WTC11 (cell line): Measurements from ENCODE around the gene KCNB1. TPM values are rescaled to one million over a fixed set of nuclear protein-coding genes. Genes with fewer than 3 reads are reported as not detected.
A peak's percentile ranks its signal among the peaks of the same experiment; 100 is the strongest.

Experiments
- ATAC-seq: fragments of 200-7000 bp; cut with Tn5 transposase; 2 replicates; pipeline ENCODE4 v1.10.0; 2021; ENCODE audit warnings: mild to moderate bottlenecking, moderate library complexity
- CTCF ChIA-PET: fragments of 300-600 bp; sonication (Branson Sonifier 250); formaldehyde crosslinking; loops from one replicate; lab custom pipeline; 2021; ENCODE audit warnings: antibody characterized with exemption; lab: Charles Lee
- POLR2A ChIA-PET: fragments of 350-600 bp; sonication (Branson Sonifier 250); formaldehyde crosslinking; loops from one replicate; lab custom pipeline; 2021; ENCODE audit warnings: antibody characterized with exemption; lab: Charles Lee
- DNase-seq: peaks from one replicate; pipeline ENCODE4 v3.0.0; 2021; ENCODE audit warnings: low spot score
- H3K27ac Mint-ChIP-seq: 2 replicates; pipeline ENCODE4 v1.8.0; 2021; ENCODE audit warnings: mixed read lengths
- H3K27me3 Mint-ChIP-seq: 2 replicates; pipeline ENCODE4 v1.8.0; 2021; ENCODE audit warnings: low read depth, mild to moderate bottlenecking, moderate library complexity, mixed read lengths
- H3K36me3 Mint-ChIP-seq: 2 replicates; pipeline ENCODE4 v1.8.0; 2021; ENCODE audit warnings: mixed read lengths
- H3K4me1 Mint-ChIP-seq: 2 replicates; pipeline ENCODE4 v1.8.0; 2022; ENCODE audit warnings: mixed read lengths
- H3K4me3 Mint-ChIP-seq: 2 replicates; pipeline ENCODE4 v1.8.0; 2021; ENCODE audit warnings: mild to moderate bottlenecking, moderate library complexity, mixed read lengths
- H3K9me3 Mint-ChIP-seq: 2 replicates; pipeline ENCODE4 v1.8.0; 2021; ENCODE audit warnings: mixed read lengths
- AR ChIP-seq: fragments of 250-450 bp; sonication (Bioruptor Pico); IDR thresholded peaks from 2 replicates; pipeline ENCODE4 v1.9.0; 2021; ENCODE audit warnings: mild to moderate bottlenecking
- CDX4 ChIP-seq: fragments of 250-450 bp; sonication (Bioruptor Pico); IDR thresholded peaks from 2 replicates; pipeline ENCODE4 v1.9.0; 2021; ENCODE audit warnings: moderate library complexity, mild to moderate bottlenecking, inconsistent platforms, borderline replicate concordance
- CTCF ChIP-seq: fragments of 200-600 bp; IDR thresholded peaks from 2 replicates; pipeline ENCODE4 v1.8.0; 2022; ENCODE audit warnings: antibody characterized with exemption
- EMX1 ChIP-seq: fragments of 250-450 bp; sonication (Bioruptor Pico); IDR thresholded peaks from 2 replicates; pipeline ENCODE4 v1.8.0; 2021; ENCODE audit warnings: mild to moderate bottlenecking
- ERG ChIP-seq: fragments of 250-450 bp; sonication (Bioruptor Pico); IDR thresholded peaks from 2 replicates; pipeline ENCODE4 v1.8.0; 2021; ENCODE audit warnings: mild to moderate bottlenecking
- GTF2I ChIP-seq: fragments of 250-450 bp; sonication (Bioruptor Pico); conservative IDR thresholded peaks from 2 replicates; pipeline ENCODE4 v1.4.0; 2021; ENCODE audit warnings: mild to moderate bottlenecking
- MLX ChIP-seq: sonication (generic); formaldehyde crosslinking; IDR thresholded peaks from 2 replicates; pipeline ENCODE4 v1.8.1; 2023; ENCODE audit warnings: mild to moderate bottlenecking, missing genetic modification reagents, moderate library complexity
- NFATC4 ChIP-seq: fragments of 250-450 bp; sonication (Bioruptor Pico); IDR thresholded peaks from 2 replicates; pipeline ENCODE4 v1.9.0; 2021; ENCODE audit warnings: mild to moderate bottlenecking
- NFYB ChIP-seq: sonication (generic); formaldehyde crosslinking; conservative IDR thresholded peaks from 2 replicates; pipeline ENCODE4 v1.8.0; 2022; ENCODE audit warnings: low read depth, missing genetic modification reagents
- NR1H2 ChIP-seq: sonication (generic); formaldehyde crosslinking; IDR thresholded peaks from 2 replicates; pipeline ENCODE4 v1.9.0; 2021; ENCODE audit warnings: mild to moderate bottlenecking, moderate library complexity, missing genetic modification reagents
- OVOL2 ChIP-seq: fragments of 250-450 bp; sonication (Bioruptor Pico); IDR thresholded peaks from 2 replicates; pipeline ENCODE4 v1.9.0; 2021; ENCODE audit warnings: mild to moderate bottlenecking, borderline replicate concordance
- SOX15 ChIP-seq: fragments of 250-450 bp; sonication (Bioruptor Pico); IDR thresholded peaks from 2 replicates; pipeline ENCODE4 v1.9.0; 2021; ENCODE audit warnings: mild to moderate bottlenecking
- USF1 ChIP-seq: sonication (generic); formaldehyde crosslinking; IDR thresholded peaks from 2 replicates; pipeline ENCODE4 v1.8.0; 2022; ENCODE audit warnings: mild to moderate bottlenecking, missing genetic modification reagents
- USF2 ChIP-seq: sonication (generic); formaldehyde crosslinking; IDR thresholded peaks from 2 replicates; pipeline ENCODE4 v1.8.1; 2023; ENCODE audit warnings: mild to moderate bottlenecking, missing genetic modification reagents, moderate library complexity
- ZBTB43 ChIP-seq: sonication (generic); formaldehyde crosslinking; IDR thresholded peaks from 2 replicates; pipeline ENCODE4 v1.8.1; 2023; ENCODE audit warnings: mild to moderate bottlenecking, missing genetic modification reagents
- ZNF317 ChIP-seq: sonication (generic); formaldehyde crosslinking; IDR thresholded peaks from 2 replicates; pipeline ENCODE4 v1.8.1; 2023; ENCODE audit warnings: low read depth, mild to moderate bottlenecking, moderate library complexity, missing genetic modification reagents, borderline replicate concordance
- ZNF425 ChIP-seq: fragments of 250-450 bp; sonication (Bioruptor Pico); conservative IDR thresholded peaks from 2 replicates; pipeline ENCODE4 v1.9.0; 2021; ENCODE audit warnings: mild to moderate bottlenecking
- total RNA-seq: library from RNA; stranded (reverse); gene quantifications from 3 replicates; pipeline ENCODE4 v1.2.3, GENCODE V29; 2021

The KCNB1 gene
- total RNA-seq, 1 experiment from 2014 or later, result 1.1 TPM

GRCh38 chr20:49501917-49502316, 19.4 kb upstream of the KCNB1 start:
- TF ChIP-seq ZNF425 (no peak), USF1 (peak; percentile 79), ZNF317 (no peak), GTF2I (CRISPR knock-in tag) (peak; percentile 96), NR1H2 (CRISPR knock-in tag) (no peak), CTCF (no peak), USF2 (CRISPR knock-in tag) (peak; percentile 89), EMX1 (CRISPR knock-in tag) (peak; percentile 58; the same call in 1 of the 2 replicates), NFATC4 (no peak), OVOL2 (CRISPR knock-in tag) (no peak), SOX15 (CRISPR knock-in tag) (no peak), CDX4 (no peak), NFYB (CRISPR knock-in tag) (peak; percentile 53), ERG (CRISPR knock-in tag) (no peak), MLX (no peak)
- TF ChIP-seq, all 79 proteins: peak for 5
- POLR2A ChIA-PET, result interaction anchor here (0.7 kb wide), 1 partner anchor 19 kb away, joined by 9 read pairs; no protein-coding TSS in a partner anchor
- CTCF ChIA-PET, result interaction anchor here (1.0 to 2.5 kb wide), 3 partner anchors 18 to 117 kb away, joined by 4 to 6 read pairs (median 6); no protein-coding TSS in a partner anchor
- H3K4me1 Mint-ChIP-seq, result peaks cover 10% of the 10 kb centered on the region
- no peak for DNase-seq
- H3K27me3 Mint-ChIP-seq, result peaks cover 3% of the 10 kb centered on the region; the same call in 1 of the 2 replicates
- no peak overlapping the region for H3K4me3 Mint-ChIP-seq
- peaks cover 9% of the 10 kb centered on the region for H3K9me3 Mint-ChIP-seq
- H3K36me3 Mint-ChIP-seq, result no peaks in the 10 kb centered on the region
- ATAC-seq, result peak; percentile 72
- H3K27ac Mint-ChIP-seq, result no peak overlapping the region

- Mint-ChIP-seq H3K4me1 (peaks cover 9% of the 10 kb centered on the region), H3K27me3 (peaks cover 3% of the 10 kb centered on the region), H3K27ac (no peak overlapping the region), H3K9me3 (peaks cover 6% of the 10 kb centered on the region), H3K4me3 (no peak overlapping the region), H3K36me3 (no peaks in the 10 kb centered on the region)
- TF ChIP-seq AR (CRISPR knock-in tag) (no peak), ZBTB43 (CRISPR knock-in tag) (no peak)
- DNase-seq, result no peak
- no peak for ATAC-seq
- ChIA-PET POLR2A (no interaction called here), CTCF (interaction anchor here (0.9 to 4.4 kb wide), 7 partner anchors 11 to 177 kb away, joined by 4 to 32 read pairs (median 5); no protein-coding TSS in a partner anchor)
Observed at GRCh38 chr20:49497398-49497669, 14.9 kb upstream of the KCNB1 start.
